ENCODE results near the gene PRSS2. TPM values are rescaled to one million over a fixed set of nuclear protein-coding genes. Genes with fewer than 3 reads are reported as not detected.

Gene PRSS2
- polyA plus RNA-seq, 1 donor (not counting 4 experiments of a cell fraction or from before 2014, with no cell fraction given): not detected

DNA sequence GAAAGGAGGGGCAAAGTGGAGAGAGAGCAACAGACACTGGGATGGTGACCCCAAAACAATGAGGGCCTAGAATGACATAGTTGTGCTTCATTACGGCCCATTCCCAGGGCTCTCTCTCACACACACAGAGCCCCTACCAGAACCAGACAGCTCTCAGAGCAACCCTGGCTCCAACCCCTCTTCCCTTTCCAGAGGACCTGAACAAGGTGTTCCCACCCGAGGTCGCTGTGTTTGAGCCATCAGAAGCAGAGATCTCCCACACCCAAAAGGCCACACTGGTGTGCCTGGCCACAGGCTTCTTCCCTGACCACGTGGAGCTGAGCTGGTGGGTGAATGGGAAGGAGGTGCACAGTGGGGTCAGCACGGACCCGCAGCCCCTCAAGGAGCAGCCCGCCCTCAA is 20.7 kb downstream of the PRSS2 start:
- H3K4me2 ChIP-seq (ENCODE audit: control insufficient read depth, extremely low read depth, insufficient read depth, low read depth, low read length): no peak overlapping the region
- no peak overlapping the region for H3K4me3 ChIP-seq (ENCODE audit: control insufficient read depth in 2 of 3, extremely low read depth in 1 of 3, insufficient read depth in 2 of 3, low read depth in 1 of 3, low read length in 3 of 3)
- H2AFZ ChIP-seq (ENCODE audit: control insufficient read depth, low read length): no peak overlapping the region
- no peaks in the 10 kb centered on the region for H3K4me1 ChIP-seq (ENCODE audit: control insufficient read depth, extremely low read depth, insufficient read depth, low read length)
- H3K9ac ChIP-seq (ENCODE audit: control insufficient read depth, extremely low read depth, insufficient read depth, low read length): no peak overlapping the region
- no peaks in the 10 kb centered on the region for H3K79me2 ChIP-seq (ENCODE audit: control insufficient read depth, insufficient read depth, low read length)
- H3K36me3 ChIP-seq (ENCODE audit: control insufficient read depth in 2 of 2, extremely low read depth in 1 of 2, insufficient read depth in 2 of 2, low read length in 2 of 2): no peaks in the 10 kb centered on the region
- TF ChIP-seq EZH2 (IDR thresholded peaks at IDR 0.05; ENCODE audit: low read length): no peak
- TF ChIP-seq, protein P1, sequence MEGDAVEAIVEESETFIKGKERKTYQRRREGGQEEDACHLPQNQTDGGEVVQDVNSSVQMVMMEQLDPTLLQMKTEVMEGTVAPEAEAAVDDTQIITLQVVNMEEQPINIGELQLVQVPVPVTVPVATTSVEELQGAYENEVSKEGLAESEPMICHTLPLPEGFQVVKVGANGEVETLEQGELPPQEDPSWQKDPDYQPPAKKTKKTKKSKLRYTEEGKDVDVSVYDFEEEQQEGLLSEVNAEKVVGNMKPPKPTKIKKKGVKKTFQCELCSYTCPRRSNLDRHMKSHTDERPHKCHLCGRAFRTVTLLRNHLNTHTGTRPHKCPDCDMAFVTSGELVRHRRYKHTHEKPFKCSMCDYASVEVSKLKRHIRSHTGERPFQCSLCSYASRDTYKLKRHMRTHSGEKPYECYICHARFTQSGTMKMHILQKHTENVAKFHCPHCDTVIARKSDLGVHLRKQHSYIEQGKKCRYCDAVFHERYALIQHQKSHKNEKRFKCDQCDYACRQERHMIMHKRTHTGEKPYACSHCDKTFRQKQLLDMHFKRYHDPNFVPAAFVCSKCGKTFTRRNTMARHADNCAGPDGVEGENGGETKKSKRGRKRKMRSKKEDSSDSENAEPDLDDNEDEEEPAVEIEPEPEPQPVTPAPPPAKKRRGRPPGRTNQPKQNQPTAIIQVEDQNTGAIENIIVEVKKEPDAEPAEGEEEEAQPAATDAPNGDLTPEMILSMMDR (optimal IDR thresholded peaks at IDR 0.05 in 1 of 3, IDR thresholded peaks at IDR 0.05 in 1 of 3, conservative IDR thresholded peaks at IDR 0.05 in 1 of 3; ENCODE audit: extremely low read depth in 1 of 3, insufficient read depth in 2 of 3, low read length in 3 of 3): no peak
- no peak overlapping the region for H3K27ac ChIP-seq (ENCODE audit: control insufficient read depth, insufficient read depth, low read length)
- H3K9me3 ChIP-seq (ENCODE audit: control insufficient read depth, low read depth, low read length): no peaks in the 10 kb centered on the region
- FAIRE-seq (no peak), DNase-seq (ENCODE audit: low read depth, low spot score) (no peak)
- dilution Hi-C loops (cut with MboI; ENCODE audit: extremely low pct_ligation_motif_present, low sequenced_read_pairs): no loop called here
- no peaks in the 10 kb centered on the region for H3K9me1 ChIP-seq (ENCODE audit: control insufficient read depth, extremely low read depth, insufficient read depth, low read length)
- H3K27me3 ChIP-seq (ENCODE audit: control insufficient read depth, extremely low read depth, insufficient read depth, low read length): peaks cover 14% of the 10 kb centered on the region
- peaks cover 4% of the 10 kb centered on the region for H4K20me1 ChIP-seq (ENCODE audit: control insufficient read depth, extremely low read depth, insufficient read depth, low read length)

DNA sequence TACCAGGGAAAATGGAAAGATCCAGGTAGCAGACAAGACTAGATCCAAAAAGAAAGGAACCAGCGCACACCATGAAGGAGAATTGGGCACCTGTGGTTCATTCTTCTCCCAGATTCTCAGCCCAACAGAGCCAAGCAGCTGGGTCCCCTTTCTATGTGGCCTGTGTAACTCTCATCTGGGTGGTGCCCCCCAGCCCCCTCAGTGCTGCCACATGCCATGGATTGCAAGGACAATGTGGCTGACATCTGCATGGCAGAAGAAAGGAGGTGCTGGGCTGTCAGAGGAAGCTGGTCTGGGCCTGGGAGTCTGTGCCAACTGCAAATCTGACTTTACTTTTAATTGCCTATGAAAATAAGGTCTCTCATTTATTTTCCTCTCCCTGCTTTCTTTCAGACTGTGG is 21.4 kb downstream of the PRSS2 start:
- H3K9me3 ChIP-seq (ENCODE audit: control insufficient read depth, low read depth, low read length): no peaks in the 10 kb centered on the region
- H3K4me2 ChIP-seq (ENCODE audit: control insufficient read depth, extremely low read depth, insufficient read depth, low read depth, low read length): no peak overlapping the region
- no peaks in the 10 kb centered on the region for H3K36me3 ChIP-seq (ENCODE audit: control insufficient read depth in 2 of 2, extremely low read depth in 1 of 2, insufficient read depth in 2 of 2, low read length in 2 of 2)
- no peak overlapping the region for H3K4me3 ChIP-seq (ENCODE audit: control insufficient read depth in 2 of 3, extremely low read depth in 1 of 3, insufficient read depth in 2 of 3, low read depth in 1 of 3, low read length in 3 of 3)
- no peaks in the 10 kb centered on the region for H3K4me1 ChIP-seq (ENCODE audit: control insufficient read depth, extremely low read depth, insufficient read depth, low read length)
- H3K27ac ChIP-seq (ENCODE audit: control insufficient read depth, insufficient read depth, low read length): no peak overlapping the region
- dilution Hi-C loops (cut with MboI; ENCODE audit: extremely low pct_ligation_motif_present, low sequenced_read_pairs): no loop called here
- TF ChIP-seq EZH2 (IDR thresholded peaks at IDR 0.05; ENCODE audit: low read length): no peak
- TF ChIP-seq, protein P1 (optimal IDR thresholded peaks at IDR 0.05 in 1 of 3, IDR thresholded peaks at IDR 0.05 in 1 of 3, conservative IDR thresholded peaks at IDR 0.05 in 1 of 3; ENCODE audit: extremely low read depth in 1 of 3, insufficient read depth in 2 of 3, low read length in 3 of 3): no peak
- no peaks in the 10 kb centered on the region for H3K9me1 ChIP-seq (ENCODE audit: control insufficient read depth, extremely low read depth, insufficient read depth, low read length)
- H3K79me2 ChIP-seq (ENCODE audit: control insufficient read depth, insufficient read depth, low read length): no peaks in the 10 kb centered on the region
- DNase-seq (ENCODE audit: low read depth, low spot score) (no peak), FAIRE-seq (no peak)
- H4K20me1 ChIP-seq (ENCODE audit: control insufficient read depth, extremely low read depth, insufficient read depth, low read length): peaks cover 4% of the 10 kb centered on the region
- no peak overlapping the region for H3K9ac ChIP-seq (ENCODE audit: control insufficient read depth, extremely low read depth, insufficient read depth, low read length)
- no peak overlapping the region for H2AFZ ChIP-seq (ENCODE audit: control insufficient read depth, low read length)
- peaks cover 21% of the 10 kb centered on the region for H3K27me3 ChIP-seq (ENCODE audit: control insufficient read depth, extremely low read depth, insufficient read depth, low read length)

Measured in keratinocyte (primary cell).